ENCODE data around the gene CAMTA1. TPM values are rescaled to one million over a fixed set of nuclear protein-coding genes. Genes with fewer than 3 reads are reported as not detected.

Gene CAMTA1
- total RNA-seq, 1 experiment from 2014 or later, result 69.5 TPM

DNA sequence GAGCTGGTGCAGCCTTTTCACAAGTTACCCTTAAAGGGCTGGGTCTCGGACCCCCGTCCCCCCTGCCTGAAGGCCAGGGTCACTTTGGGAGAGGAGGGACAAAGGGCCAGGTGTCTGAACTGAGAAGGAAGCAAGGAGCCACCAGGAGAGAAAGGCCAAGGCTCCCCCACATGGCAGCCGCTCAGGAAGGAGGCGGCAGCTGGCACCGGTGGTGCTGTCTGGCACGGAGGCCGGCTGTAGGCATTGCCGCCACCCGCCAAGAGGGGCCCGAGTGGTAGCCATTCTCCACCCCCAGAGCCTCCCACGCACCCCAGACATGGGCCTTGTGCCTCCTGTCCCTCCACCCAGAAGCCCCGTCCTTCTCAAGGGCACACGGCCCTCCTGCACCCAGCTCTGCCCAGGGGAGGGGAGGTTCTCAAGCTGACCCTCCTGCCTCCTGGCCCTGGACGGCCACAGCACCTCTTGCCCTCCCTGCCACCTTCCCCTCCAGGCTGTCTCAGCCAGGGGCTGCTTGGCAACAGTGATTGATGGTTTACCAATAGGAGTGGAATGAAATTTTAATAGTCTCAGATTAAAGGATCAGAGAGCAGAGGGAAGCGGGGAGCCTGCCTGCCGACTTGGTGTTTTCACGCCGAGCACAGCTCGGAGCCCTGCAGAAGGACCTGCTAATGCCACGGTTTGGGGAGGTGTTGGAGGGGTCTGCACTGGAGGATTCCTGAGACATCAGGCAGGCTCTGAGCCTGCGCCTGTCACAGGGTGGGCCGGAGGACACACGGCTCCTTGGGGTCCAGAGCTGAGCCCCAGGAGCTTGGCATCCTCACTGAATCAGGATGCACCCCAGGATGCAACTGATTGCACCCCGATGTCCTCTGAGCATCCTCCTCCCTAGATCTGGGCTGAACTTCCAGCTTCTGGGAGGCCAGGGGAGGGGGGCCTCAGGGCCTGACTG is 773.9 kb downstream of the CAMTA1 start:
- H3K4me1 ChIP-seq (ENCODE audit: control insufficient read depth in 1 of 2, insufficient read depth in 2 of 2, low read length in 2 of 2), result peaks cover 0 to 8% of the 10 kb centered on the region in 2 experiments; a peak in 2 of 4 replicates
- no peak overlapping the region for H2AFZ ChIP-seq (ENCODE audit: low read depth, low read length, poor library complexity, severe bottlenecking)
- no peaks in the 10 kb centered on the region for H3K36me3 ChIP-seq (ENCODE audit: control insufficient read depth in 1 of 2, insufficient read depth in 2 of 2, low read length in 2 of 2)
- H3K27me3 ChIP-seq (ENCODE audit: insufficient read depth, low read length), result no peaks in the 10 kb centered on the region
- no peak overlapping the region for H3K9ac ChIP-seq (ENCODE audit: low read length)
- H3K9me2 ChIP-seq (ENCODE audit: insufficient read depth), result no peaks in the 10 kb centered on the region
- no peak for DNase-seq (ENCODE audit: low read depth, low spot score)
- H4K20me1 ChIP-seq (ENCODE audit: insufficient read depth), result no peaks in the 10 kb centered on the region
- intact Hi-C loops (cut with micrococcal nuclease), result no loop called here
- ATAC-seq, result no peak
- CTCF ChIA-PET, result no interaction called here
- no peak overlapping the region for H3K4me3 ChIP-seq (replicated peaks in 1 of 2; ENCODE audit: low read depth in 1 of 2, low read length in 2 of 2)
- H3K9me3 ChIP-seq (ENCODE audit: control insufficient read depth in 1 of 2, insufficient read depth in 1 of 2, low read depth in 1 of 2, low read length in 2 of 2), result no peaks in the 10 kb centered on the region
- RAD21 ChIA-PET (ENCODE audit: low non-redundant PET in 1 of 2, low total read pairs in 2 of 2, uncharacterized antibody in 2 of 2, unreplicated experiment in 2 of 2), result no interaction called here
- POLR2A ChIA-PET, result no interaction called here
- H3K79me2 ChIP-seq (ENCODE audit: insufficient read depth, low read length), result no peaks in the 10 kb centered on the region
- no peak overlapping the region for H3K4me2 ChIP-seq (ENCODE audit: low read length)
- no peak overlapping the region for H3K27ac ChIP-seq (ENCODE audit: low read depth, low read length)
- BruUV-seq (replicated peaks), result no TSS peak
- TF ChIP-seq JUND (IDR thresholded peaks at IDR 0.05) (no peak), MAX (IDR thresholded peaks at IDR 0.05) (no peak), POLR2A (IDR thresholded peaks at IDR 0.05; ENCODE audit: borderline replicate concordance, extremely low read depth, insufficient read depth, insufficient read length) (no peak), SP1 (IDR thresholded peaks at IDR 0.05; ENCODE audit: low read depth) (no peak), ELF1 (IDR thresholded peaks at IDR 0.05; ENCODE audit: borderline replicate concordance, low read depth) (no peak)
- TF ChIP-seq, protein P1, sequence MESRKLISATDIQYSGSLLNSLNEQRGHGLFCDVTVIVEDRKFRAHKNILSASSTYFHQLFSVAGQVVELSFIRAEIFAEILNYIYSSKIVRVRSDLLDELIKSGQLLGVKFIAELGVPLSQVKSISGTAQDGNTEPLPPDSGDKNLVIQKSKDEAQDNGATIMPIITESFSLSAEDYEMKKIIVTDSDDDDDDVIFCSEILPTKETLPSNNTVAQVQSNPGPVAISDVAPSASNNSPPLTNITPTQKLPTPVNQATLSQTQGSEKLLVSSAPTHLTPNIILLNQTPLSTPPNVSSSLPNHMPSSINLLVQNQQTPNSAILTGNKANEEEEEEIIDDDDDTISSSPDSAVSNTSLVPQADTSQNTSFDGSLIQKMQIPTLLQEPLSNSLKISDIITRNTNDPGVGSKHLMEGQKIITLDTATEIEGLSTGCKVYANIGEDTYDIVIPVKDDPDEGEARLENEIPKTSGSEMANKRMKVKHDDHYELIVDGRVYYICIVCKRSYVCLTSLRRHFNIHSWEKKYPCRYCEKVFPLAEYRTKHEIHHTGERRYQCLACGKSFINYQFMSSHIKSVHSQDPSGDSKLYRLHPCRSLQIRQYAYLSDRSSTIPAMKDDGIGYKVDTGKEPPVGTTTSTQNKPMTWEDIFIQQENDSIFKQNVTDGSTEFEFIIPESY (IDR thresholded peaks at IDR 0.05; ENCODE audit: extremely low read depth, insufficient replicate concordance, low read length), result no peak

All from HCT116 (cell line).